Measurements from ENCODE around the gene CST3. TPM values are rescaled to one million over a fixed set of nuclear protein-coding genes. Genes with fewer than 3 reads are reported as not detected.
A peak's percentile ranks its signal among the peaks of the same experiment; 100 is the strongest.
"Not testable (repeated sequence)": the region's sequence is repeated elsewhere in the genome, so short reads cannot be mapped to it uniquely, and the experiment has no call there.

The CST3 gene
- total RNA-seq, 2 experiments from 2014 or later: 0.47 to 0.50 TPM

DNA sequence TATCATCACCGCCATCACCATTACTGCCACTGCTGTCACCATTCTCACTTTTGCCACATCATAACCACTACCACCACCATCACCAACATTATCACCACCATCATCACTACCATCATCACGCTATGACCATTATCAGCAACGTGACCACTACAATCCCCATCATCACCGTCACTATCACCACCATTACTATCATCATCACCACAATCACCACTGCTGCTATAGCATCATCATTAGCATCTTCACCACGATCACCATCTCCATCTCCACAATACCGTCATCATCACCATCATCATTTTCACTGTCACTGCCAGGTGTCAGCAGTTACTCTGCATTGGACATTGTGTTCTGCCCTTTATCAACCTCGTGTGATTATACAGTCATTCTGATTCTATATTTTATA, 32.1 kb upstream of the CST3 start:
- no peak for DNase-seq
- CTCF ChIA-PET: no interaction called here
- H3K36me3 Mint-ChIP-seq (ENCODE audit: low read depth): no peaks in the 10 kb centered on the region
- POLR2A ChIA-PET: no interaction called here
- no peak for ATAC-seq
- no peak overlapping the region for H3K4me3 Mint-ChIP-seq
- no peaks in the 10 kb centered on the region for H3K9me3 Mint-ChIP-seq (ENCODE audit: insufficient read depth)
- peaks cover 2% of the 10 kb centered on the region for H3K27me3 Mint-ChIP-seq (ENCODE audit: low read depth)
- H3K4me1 Mint-ChIP-seq (ENCODE audit: low read depth): no peaks in the 10 kb centered on the region
- no peak overlapping the region for H3K27ac Mint-ChIP-seq

DNA sequence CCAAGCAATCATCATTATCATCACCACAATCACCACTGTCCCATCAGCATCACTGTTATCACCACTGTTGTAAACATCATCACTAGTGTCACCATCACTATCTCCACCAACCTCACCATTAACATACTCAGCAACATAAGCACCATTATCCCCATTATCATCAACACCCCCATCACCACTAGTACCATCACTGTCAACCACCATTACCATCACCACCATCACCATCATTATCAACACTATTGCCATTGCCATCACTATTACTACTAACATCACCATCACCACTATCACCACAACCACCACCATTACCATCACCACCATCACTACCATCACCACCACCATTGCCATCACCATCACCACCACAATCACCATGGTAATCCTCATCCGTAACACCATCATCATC, 31.6 kb upstream of the CST3 start:
- H3K27ac Mint-ChIP-seq: no peak overlapping the region
- peaks cover 2% of the 10 kb centered on the region for H3K27me3 Mint-ChIP-seq (ENCODE audit: low read depth)
- no peak for ATAC-seq
- ChIA-PET CTCF (no interaction called here), POLR2A (no interaction called here)
- DNase-seq: no peak
- no peak overlapping the region for H3K4me3 Mint-ChIP-seq
- no peaks in the 10 kb centered on the region for H3K4me1 Mint-ChIP-seq (ENCODE audit: low read depth)
- H3K36me3 Mint-ChIP-seq (ENCODE audit: low read depth): no peaks in the 10 kb centered on the region
- H3K9me3 Mint-ChIP-seq (ENCODE audit: insufficient read depth): no peaks in the 10 kb centered on the region

DNA sequence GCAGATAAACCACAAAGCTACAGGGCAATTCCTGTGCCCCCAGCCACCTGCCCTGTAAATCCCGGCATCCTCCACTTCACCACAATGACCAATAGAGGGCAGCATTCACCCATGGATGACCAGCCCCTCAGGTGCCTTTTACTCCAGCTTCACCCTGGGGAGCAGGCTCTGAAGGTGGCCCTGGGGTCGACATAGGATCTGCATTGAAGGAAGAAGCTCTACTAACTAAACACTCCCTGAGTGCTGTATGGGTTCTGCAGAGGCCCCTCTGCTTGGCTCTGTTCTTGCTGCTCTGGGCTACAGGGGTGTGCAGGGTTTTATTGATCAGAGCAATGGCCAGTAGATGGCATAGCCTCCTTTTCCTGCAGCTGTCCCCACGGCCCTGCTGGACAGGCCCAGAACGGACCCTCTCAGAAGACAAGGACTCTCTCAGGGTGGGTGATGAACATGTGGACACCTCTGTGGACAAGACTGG, 30.8 kb upstream of the CST3 start:
- peak; percentile 58 for ATAC-seq
- H3K9me3 Mint-ChIP-seq (ENCODE audit: insufficient read depth): no peaks in the 10 kb centered on the region
- no peaks in the 10 kb centered on the region for H3K36me3 Mint-ChIP-seq (ENCODE audit: low read depth)
- no peak overlapping the region for H3K27ac Mint-ChIP-seq
- ChIA-PET POLR2A (no interaction called here), CTCF (interaction anchor here (1.1 kb wide), 1 partner anchor 14 kb away, joined by 3 read pairs; no protein-coding TSS in a partner anchor)
- H3K4me1 Mint-ChIP-seq (ENCODE audit: low read depth): no peaks in the 10 kb centered on the region
- H3K4me3 Mint-ChIP-seq: no peak overlapping the region
- H3K27me3 Mint-ChIP-seq (ENCODE audit: low read depth): peaks cover 2% of the 10 kb centered on the region
- peak; percentile 57 for DNase-seq

DNA sequence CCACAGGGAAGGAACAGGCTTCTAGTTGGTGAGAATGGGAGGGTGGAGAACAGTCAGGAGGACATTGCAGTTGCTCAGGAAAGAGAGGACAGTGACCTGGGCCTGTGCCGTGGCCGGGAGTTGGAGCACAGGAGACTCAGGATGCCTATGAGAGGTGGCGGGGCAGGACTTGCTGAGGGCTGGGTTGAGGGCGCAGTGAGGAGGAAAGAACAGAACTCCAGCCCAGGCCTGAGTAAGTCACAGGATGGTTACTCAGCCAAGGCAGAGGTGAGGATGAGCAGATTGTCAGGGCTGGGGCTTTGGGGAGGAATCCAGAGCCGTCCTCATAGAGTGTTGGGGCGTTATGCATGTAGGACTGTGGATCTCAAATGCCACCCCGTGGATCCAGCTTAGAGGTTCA, 29.9 kb upstream of the CST3 start:
- H3K4me3 Mint-ChIP-seq: no peak overlapping the region
- ChIA-PET POLR2A (no interaction called here), CTCF (interaction anchor here (1.2 kb wide), 1 partner anchor 11 kb away, joined by 3 read pairs; no protein-coding TSS in a partner anchor)
- DNase-seq (peak; percentile 4), ATAC-seq (no peak)
- H3K27ac Mint-ChIP-seq: no peak overlapping the region
- no peaks in the 10 kb centered on the region for H3K9me3 Mint-ChIP-seq (ENCODE audit: insufficient read depth)
- H3K27me3 Mint-ChIP-seq (ENCODE audit: low read depth): no peaks in the 10 kb centered on the region
- H3K36me3 Mint-ChIP-seq (ENCODE audit: low read depth): no peaks in the 10 kb centered on the region
- no peaks in the 10 kb centered on the region for H3K4me1 Mint-ChIP-seq (ENCODE audit: low read depth)

DNA sequence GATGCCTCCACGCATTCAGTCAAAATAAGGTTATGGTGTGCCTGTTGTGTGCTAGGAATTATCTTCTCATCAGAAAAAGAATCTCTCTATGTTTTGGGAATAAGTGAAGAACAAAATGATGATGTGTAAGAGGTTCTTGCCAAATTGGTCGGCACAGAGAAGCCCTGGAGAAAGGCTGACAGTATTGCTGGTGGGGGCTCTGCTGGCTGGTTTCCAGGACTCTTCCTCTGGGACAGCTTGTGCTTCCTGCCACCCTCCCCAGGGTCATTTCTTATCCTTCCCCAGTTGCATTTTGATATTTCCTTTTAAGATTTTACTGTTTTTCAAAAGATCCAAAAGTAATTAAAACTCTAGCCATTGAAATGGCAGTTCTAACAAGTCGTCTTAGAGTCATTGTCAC, 28.9 kb upstream of the CST3 start:
- Mint-ChIP-seq H3K36me3 (ENCODE audit: low read depth) (no peaks in the 10 kb centered on the region), H3K27me3 (ENCODE audit: low read depth) (no peaks in the 10 kb centered on the region), H3K4me3 (no peak overlapping the region), H3K4me1 (ENCODE audit: low read depth) (no peaks in the 10 kb centered on the region), H3K27ac (no peak overlapping the region), H3K9me3 (ENCODE audit: insufficient read depth) (no peaks in the 10 kb centered on the region)
- ChIA-PET POLR2A (no interaction called here), CTCF (interaction anchor here (1.2 kb wide), 1 partner anchor 10 kb away, joined by 3 read pairs; no protein-coding TSS in a partner anchor)
- ATAC-seq (no peak), DNase-seq (peak; percentile 9)

DNA sequence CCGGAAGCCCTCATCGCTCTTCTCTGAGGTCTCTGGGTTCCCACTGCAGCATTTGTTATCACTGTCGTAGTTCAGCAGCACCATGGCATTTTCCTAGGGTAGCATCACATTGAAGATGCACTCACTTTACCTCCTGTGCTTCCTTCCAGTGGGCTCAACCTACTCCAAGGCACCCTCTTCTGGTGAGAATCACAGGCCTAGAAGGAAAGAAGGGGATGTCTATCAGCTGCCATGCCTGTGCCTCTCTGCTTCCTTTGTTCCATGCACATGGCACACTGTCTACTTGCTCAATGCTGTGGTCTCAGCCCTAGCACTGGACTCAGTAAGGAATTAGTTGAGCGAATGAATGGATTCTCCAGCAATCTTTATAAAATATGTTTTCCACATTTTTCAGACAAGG, 28.4 kb upstream of the CST3 start:
- ChIA-PET POLR2A (no interaction called here), CTCF (no interaction called here)
- no peaks in the 10 kb centered on the region for H3K9me3 Mint-ChIP-seq (ENCODE audit: insufficient read depth)
- DNase-seq (no peak), ATAC-seq (no peak)
- no peak overlapping the region for H3K27ac Mint-ChIP-seq
- H3K36me3 Mint-ChIP-seq (ENCODE audit: low read depth): no peaks in the 10 kb centered on the region
- no peak overlapping the region for H3K4me3 Mint-ChIP-seq
- no peaks in the 10 kb centered on the region for H3K27me3 Mint-ChIP-seq (ENCODE audit: low read depth)
- no peaks in the 10 kb centered on the region for H3K4me1 Mint-ChIP-seq (ENCODE audit: low read depth)

DNA sequence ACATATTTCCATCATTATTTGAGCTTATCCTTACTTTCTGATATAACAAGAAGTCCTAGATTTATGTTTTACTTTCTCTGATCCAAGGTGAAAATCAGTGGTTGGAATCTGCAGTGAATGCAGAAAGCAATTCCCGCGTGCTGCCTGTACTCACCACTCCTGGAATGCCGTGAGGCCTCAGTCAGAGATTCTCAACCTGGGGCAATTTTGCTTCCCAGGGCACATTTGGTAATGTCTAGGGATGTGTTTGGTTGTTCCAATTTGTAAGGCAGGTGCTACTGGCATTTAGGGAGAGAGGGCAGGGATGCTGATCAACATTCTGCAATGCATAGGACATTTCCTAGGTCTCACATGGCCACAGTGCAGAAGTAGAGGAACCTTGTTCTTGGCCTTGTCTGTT, 27.2 kb upstream of the CST3 start:
- Mint-ChIP-seq H3K4me1 (ENCODE audit: low read depth) (no peaks in the 10 kb centered on the region), H3K4me3 (no peak overlapping the region), H3K36me3 (ENCODE audit: low read depth) (no peaks in the 10 kb centered on the region), H3K27ac (no peak overlapping the region), H3K9me3 (ENCODE audit: insufficient read depth) (no peaks in the 10 kb centered on the region), H3K27me3 (ENCODE audit: low read depth) (no peaks in the 10 kb centered on the region)
- POLR2A ChIA-PET: no interaction called here
- CTCF ChIA-PET: no interaction called here
- no peak for ATAC-seq
- DNase-seq: no peak

DNA sequence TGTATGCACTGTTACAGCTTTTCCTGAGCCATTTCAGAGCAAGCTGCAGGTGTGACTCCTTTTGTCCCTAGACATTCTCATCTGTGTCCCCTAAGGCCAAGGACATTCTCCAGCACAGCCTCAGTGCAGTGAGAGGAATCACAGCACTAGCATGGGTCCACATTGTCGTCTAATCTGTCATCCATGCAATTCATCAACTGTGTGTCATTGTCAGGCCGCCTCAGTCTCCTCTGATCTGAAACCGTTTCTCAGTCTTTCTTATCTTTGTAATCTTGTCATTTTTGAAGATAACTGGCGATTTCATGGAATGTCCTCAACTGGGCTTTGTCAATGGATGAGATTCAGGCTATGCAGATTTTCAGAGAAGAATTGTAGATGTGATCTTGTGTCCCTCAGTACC, 26.3 kb upstream of the CST3 start:
- POLR2A ChIA-PET; ATAC-seq; H3K36me3 Mint-ChIP-seq (ENCODE audit: low read depth); DNase-seq; H3K4me3 Mint-ChIP-seq; H3K27me3 Mint-ChIP-seq (ENCODE audit: low read depth); CTCF ChIA-PET; H3K27ac Mint-ChIP-seq; H3K4me1 Mint-ChIP-seq (ENCODE audit: low read depth); H3K9me3 Mint-ChIP-seq (ENCODE audit: insufficient read depth): not testable (repeated sequence)

DNA sequence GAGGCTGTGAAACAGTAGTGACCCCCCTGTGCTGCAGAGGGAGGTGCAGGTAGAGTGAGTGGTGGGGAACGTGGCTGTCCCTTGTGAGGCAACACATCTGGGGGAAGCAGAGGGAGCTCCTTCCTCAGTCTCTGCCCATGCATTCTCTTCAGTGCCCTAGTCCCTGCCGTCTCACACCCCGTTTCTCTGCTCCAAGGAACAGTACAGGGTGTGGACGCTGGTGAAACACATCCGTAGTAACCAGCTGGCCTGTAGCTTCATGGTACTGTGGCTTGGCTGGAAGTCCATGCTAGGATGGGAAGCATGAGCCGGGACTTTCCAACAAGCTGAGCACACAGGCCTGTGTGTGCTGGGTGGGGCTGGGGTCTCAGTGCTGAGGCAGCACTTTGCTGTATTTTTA, 25.4 kb upstream of the CST3 start:
- H3K4me3 Mint-ChIP-seq: no peak overlapping the region
- ChIA-PET POLR2A (no interaction called here), CTCF (no interaction called here)
- no peaks in the 10 kb centered on the region for H3K36me3 Mint-ChIP-seq (ENCODE audit: low read depth)
- no peak overlapping the region for H3K27ac Mint-ChIP-seq
- H3K9me3 Mint-ChIP-seq (ENCODE audit: insufficient read depth): no peaks in the 10 kb centered on the region
- no peak for DNase-seq
- ATAC-seq: no peak
- no peaks in the 10 kb centered on the region for H3K27me3 Mint-ChIP-seq (ENCODE audit: low read depth)
- no peaks in the 10 kb centered on the region for H3K4me1 Mint-ChIP-seq (ENCODE audit: low read depth)

DNA sequence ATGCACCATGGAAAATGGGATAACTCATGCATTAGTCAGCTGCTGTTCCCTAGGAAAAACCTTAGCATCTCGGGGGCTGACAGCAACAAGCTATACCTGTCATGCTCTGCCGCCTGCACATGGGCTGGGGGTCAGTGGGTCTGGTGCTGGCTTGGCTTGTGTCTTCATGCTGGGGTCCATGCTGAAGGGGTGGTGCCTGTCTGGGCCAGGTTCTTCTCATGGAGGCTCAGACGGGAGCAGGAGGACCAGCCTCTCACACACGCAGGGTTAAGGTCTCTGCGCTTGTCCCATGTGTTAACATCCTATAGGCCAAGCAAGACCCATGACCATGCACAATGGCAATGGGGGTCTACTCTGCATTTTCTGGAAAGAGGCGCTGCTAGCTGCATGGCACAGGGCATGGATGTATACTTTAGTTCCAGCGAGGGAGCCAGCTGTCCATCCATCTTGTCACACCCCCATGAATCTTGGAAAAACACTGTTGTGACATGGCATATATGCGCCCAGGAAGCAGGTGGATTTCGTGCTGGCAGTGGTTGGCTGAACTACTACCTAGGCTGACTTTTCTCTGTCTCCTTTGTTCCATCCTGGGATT, 24.6 kb upstream of the CST3 start:
- Mint-ChIP-seq H3K4me1 (ENCODE audit: low read depth) (no peaks in the 10 kb centered on the region), H3K27ac (no peak overlapping the region), H3K9me3 (ENCODE audit: insufficient read depth) (no peaks in the 10 kb centered on the region), H3K36me3 (ENCODE audit: low read depth) (no peaks in the 10 kb centered on the region), H3K27me3 (ENCODE audit: low read depth) (no peaks in the 10 kb centered on the region), H3K4me3 (no peak overlapping the region)
- ChIA-PET CTCF (no interaction called here), POLR2A (no interaction called here)
- no peak for ATAC-seq
- DNase-seq: no peak

DNA sequence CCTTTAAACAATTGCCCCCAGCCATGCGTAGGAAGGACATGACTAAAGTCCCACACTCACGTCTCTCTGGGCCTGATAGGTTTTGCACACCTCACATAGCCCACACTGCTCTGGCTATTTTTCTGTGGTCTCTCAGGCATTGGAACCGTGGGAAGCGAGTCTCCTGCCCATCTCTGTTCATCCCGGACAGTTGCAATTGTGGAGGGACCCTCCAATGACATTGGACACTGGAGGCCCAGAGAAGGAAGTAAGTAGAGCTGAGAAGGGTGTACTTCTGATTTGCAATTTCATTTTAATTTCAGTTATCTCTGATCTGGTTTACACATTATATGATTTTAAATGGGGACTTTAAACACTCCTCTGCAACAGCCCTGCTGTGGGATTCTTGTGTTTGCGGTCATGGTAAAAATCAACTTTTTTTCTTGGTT, 23.3 kb upstream of the CST3 start:
- no peak for DNase-seq
- H3K36me3 Mint-ChIP-seq (ENCODE audit: low read depth): no peaks in the 10 kb centered on the region
- peaks cover 7% of the 10 kb centered on the region for H3K27me3 Mint-ChIP-seq (ENCODE audit: low read depth)
- no peaks in the 10 kb centered on the region for H3K4me1 Mint-ChIP-seq (ENCODE audit: low read depth)
- ChIA-PET POLR2A (no interaction called here), CTCF (no interaction called here)
- H3K4me3 Mint-ChIP-seq: no peak overlapping the region
- ATAC-seq: no peak
- H3K9me3 Mint-ChIP-seq (ENCODE audit: insufficient read depth): no peaks in the 10 kb centered on the region
- H3K27ac Mint-ChIP-seq: no peak overlapping the region

DNA sequence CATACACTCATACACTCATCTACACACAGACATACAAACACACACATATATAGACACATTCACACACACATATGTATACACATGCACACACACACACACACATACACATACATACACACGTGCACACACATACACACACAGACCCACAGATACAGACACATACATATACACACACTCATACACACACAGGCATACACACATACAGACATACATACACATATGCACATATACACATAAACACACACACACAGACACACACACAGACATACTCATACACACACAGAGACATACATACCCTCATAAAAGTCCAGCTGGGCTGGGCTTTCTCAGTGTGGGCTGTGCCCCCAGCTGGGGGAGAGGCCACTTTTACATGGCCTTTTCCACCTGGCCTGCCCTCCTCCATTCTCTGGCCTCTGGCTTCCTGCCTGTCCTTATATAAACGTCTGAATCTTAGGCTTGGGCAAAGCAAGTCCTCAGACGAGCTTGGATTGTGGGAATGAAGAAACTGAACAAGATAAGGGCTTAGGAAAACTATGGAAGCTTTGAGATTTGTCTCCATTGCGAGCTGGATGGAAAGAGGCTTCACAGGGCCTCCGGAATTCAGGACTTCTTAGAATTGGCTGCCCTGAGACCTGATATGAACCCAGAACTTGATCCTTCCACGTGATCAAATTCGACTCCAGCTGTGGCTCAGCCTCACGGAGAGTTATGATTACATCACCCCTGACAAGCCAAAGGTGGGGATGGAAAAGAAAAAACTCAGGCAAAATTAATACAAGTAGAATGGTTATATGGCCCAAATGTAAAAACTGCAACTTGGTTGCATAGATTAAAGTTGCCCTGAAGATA, 22.5 kb upstream of the CST3 start:
- POLR2A ChIA-PET: no interaction called here
- H3K27me3 Mint-ChIP-seq (ENCODE audit: low read depth): peaks cover 7% of the 10 kb centered on the region
- no peaks in the 10 kb centered on the region for H3K9me3 Mint-ChIP-seq (ENCODE audit: insufficient read depth)
- H3K27ac Mint-ChIP-seq: no peak overlapping the region
- no peaks in the 10 kb centered on the region for H3K4me1 Mint-ChIP-seq (ENCODE audit: low read depth)
- CTCF ChIA-PET: no interaction called here
- H3K4me3 Mint-ChIP-seq: no peak overlapping the region
- ATAC-seq (no peak), DNase-seq (no peak)
- H3K36me3 Mint-ChIP-seq (ENCODE audit: low read depth): no peaks in the 10 kb centered on the region

All from activated CD8-positive, alpha-beta T cell treated with anti-CD3 and anti-CD28 coated beads, Interleukin-2, amount 10 ng/mL, durations not matched to agents 7 days and 5 days (primary cell).